Peyer's patch (tissue), 4 donors: ENCODE measurements around the gene TICRR. TPM values are rescaled to one million over a fixed set of nuclear protein-coding genes. Genes with fewer than 3 reads are reported as not detected.

Source experiments
- DNase-seq, 3 donors: peaks; one replicate each; pipeline ENCODE4 v3.0.0-alpha.2; 2017 to 2019
- H3K27ac ChIP-seq, 4 donors: fragments of 200-600 bp; sonication (generic); one replicate each; pipeline ENCODE4 v1.5.1; 2016 to 2019
- H3K27me3 ChIP-seq, 2 donors: fragments of 200-600 bp; sonication (generic); one replicate each; pipeline ENCODE4 v1.5.1; 2019
- H3K36me3 ChIP-seq, 3 donors: fragments of 200-600 bp; sonication (generic); one replicate each; pipeline ENCODE4 v1.5.1; 2016 to 2019
- H3K4me1 ChIP-seq, 4 donors: fragments of 200-600 bp; sonication (generic); one replicate each; pipeline ENCODE4 v1.5.1; 2016 to 2019
- H3K4me3 ChIP-seq, 4 donors: fragments of 200-600 bp; sonication (generic); 1 replicate in 3 of 4; 2 replicates in 1 of 4; pipeline ENCODE4 v1.5.1; 2016 to 2019; ENCODE audit warnings: mild to moderate bottlenecking in 1 of 4
- H3K9me3 ChIP-seq, 4 donors: fragments of 200-600 bp; sonication (generic); one replicate each; pipeline ENCODE4 v1.5.1; 2016 to 2019; ENCODE audit warnings: mild to moderate bottlenecking in 1 of 4
- CTCF ChIP-seq, 6 experiments: fragments of 450-650 bp in 4 of 6; fragments of 200-600 bp in 2 of 6; sonication (generic) in 1 of 6; IDR thresholded peaks; one replicate each; pipeline ENCODE4 v1.5.1; 2017 to 2019; ENCODE audit warnings: antibody characterized with exemption in 6 of 6, mild to moderate bottlenecking in 3 of 6, moderate library complexity in 1 of 6
- POLR2A ChIP-seq, 2 donors: fragments of 450-650 bp; IDR thresholded peaks; one replicate each; pipeline ENCODE4 v1.5.1; 2017; ENCODE audit warnings: antibody characterized with exemption in 2 of 2, mild to moderate bottlenecking in 2 of 2, moderate library complexity in 2 of 2
- total RNA-seq, 4 donors: library from RNA; depleted of rRNA; stranded (reverse); fragments of >200 nt; gene quantifications; one replicate each; pipeline ENCODE4 v1.1.0, GENCODE V29; 2016

The TICRR gene
- total RNA-seq, 4 donors from 2014 or later: 2.3 to 8.3 (median 3.2) TPM

DNA sequence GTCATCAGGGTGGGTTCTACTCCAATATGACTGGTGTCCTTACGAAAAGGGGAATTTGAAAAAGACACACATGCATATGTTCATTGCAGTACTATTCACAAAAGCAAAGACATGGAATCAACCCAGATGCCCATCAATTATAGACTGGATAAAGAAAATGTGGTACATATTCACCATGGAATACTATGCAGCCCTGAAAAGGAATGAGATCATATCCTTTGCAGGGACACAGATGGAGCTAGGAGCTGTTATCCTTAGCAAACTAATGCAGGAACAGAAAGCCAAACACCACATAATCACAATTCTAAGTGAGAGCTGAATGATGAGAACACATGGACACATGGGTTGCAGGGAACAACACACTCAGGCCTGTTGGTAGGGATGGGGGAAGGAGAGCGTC, 24.8 kb upstream of the TICRR start:
- Histone ChIP-seq H3K27ac (no peak overlapping the region), H3K4me3 (no peak overlapping the region), H3K9me3 (no peaks in the 10 kb centered on the region), H3K27me3 (no peaks in the 10 kb centered on the region), H3K36me3 (no peaks in the 10 kb centered on the region), H3K4me1 (no peaks in the 10 kb centered on the region)
- no peak for TF ChIP-seq CTCF (IDR thresholded peaks at IDR 0.05)
- no peak for TF ChIP-seq POLR2A (IDR thresholded peaks at IDR 0.05)
- no peak for DNase-seq

DNA sequence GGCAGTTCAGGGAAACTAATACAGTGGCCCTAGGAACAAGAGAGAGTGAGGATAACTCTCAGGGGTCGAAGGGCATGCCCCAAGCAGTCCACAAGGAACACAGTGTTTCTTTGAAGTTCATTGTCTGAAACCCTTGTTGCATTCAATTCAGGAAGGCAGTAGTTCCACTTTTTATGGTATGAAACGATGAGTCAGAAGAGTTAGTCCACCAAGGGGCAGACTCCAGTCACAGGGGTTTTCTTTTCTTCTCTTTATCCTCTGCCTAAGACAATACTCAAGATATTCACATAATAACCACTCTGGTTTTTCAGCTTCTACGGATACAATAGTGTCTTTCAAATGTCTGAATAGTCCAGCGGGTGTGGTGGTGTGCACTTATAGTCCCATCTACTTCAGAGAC, 23.7 kb upstream of the TICRR start:
- H3K4me1 ChIP-seq: no peaks in the 10 kb centered on the region
- no peak overlapping the region for H3K27ac ChIP-seq
- H3K4me3 ChIP-seq: no peak overlapping the region
- DNase-seq: no peak
- H3K9me3 ChIP-seq: no peaks in the 10 kb centered on the region
- no peaks in the 10 kb centered on the region for H3K36me3 ChIP-seq
- no peak for TF ChIP-seq POLR2A (IDR thresholded peaks at IDR 0.05)
- TF ChIP-seq CTCF (IDR thresholded peaks at IDR 0.05): no peak
- no peaks in the 10 kb centered on the region for H3K27me3 ChIP-seq

DNA sequence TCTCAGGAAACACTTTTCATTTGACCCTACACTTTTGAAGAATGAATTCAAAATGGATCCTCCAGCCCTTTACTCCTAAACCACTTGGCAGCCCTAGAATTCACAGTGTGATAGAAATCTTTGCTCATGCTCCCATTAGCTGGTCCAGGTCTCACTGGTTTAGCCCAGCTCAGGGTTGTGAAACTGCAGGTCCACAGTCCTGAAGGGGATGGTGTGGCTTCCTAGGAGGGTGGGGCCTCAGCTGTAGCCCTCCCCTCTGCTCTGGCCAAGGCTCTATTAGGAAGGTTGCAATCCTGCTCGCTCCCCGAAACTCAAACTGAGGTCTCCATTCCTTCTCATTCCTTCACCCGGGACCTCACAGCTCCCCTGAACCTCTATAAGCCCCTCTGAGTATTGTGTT, 21.6 kb upstream of the TICRR start:
- no peaks in the 10 kb centered on the region for H3K27me3 ChIP-seq
- no peak for DNase-seq
- no peaks in the 10 kb centered on the region for H3K36me3 ChIP-seq
- H3K27ac ChIP-seq: no peak overlapping the region
- no peaks in the 10 kb centered on the region for H3K4me1 ChIP-seq
- TF ChIP-seq POLR2A (IDR thresholded peaks at IDR 0.05) (no peak), CTCF (IDR thresholded peaks at IDR 0.05) (no peak)
- H3K4me3 ChIP-seq: no peak overlapping the region
- H3K9me3 ChIP-seq: no peaks in the 10 kb centered on the region

DNA sequence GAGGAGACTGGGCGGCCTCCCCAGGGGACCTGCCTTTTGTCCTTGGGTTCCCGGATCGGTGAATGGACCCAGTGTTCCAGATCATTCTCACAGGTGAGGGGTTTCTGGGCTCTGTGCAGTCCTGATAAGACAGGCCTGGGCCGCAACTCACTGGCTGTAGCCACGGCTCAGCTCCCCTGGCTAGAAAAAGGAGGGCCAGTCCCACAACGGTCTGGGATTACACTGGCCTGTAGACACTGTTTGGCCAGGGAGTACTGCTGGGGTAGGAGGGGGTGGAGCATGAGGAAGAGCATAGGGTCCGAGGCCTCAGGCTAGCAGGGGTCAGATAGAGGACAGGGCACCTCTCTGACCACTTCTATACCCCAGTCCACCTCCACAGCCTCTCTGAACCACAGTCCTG, 21.0 kb upstream of the TICRR start:
- TF ChIP-seq CTCF (IDR thresholded peaks at IDR 0.05) (no peak), POLR2A (IDR thresholded peaks at IDR 0.05) (no peak)
- H3K4me1 ChIP-seq: no peaks in the 10 kb centered on the region
- no peak overlapping the region for H3K27ac ChIP-seq
- no peaks in the 10 kb centered on the region for H3K27me3 ChIP-seq
- no peaks in the 10 kb centered on the region for H3K9me3 ChIP-seq
- H3K36me3 ChIP-seq: no peaks in the 10 kb centered on the region
- no peak overlapping the region for H3K4me3 ChIP-seq
- DNase-seq: no peak

DNA sequence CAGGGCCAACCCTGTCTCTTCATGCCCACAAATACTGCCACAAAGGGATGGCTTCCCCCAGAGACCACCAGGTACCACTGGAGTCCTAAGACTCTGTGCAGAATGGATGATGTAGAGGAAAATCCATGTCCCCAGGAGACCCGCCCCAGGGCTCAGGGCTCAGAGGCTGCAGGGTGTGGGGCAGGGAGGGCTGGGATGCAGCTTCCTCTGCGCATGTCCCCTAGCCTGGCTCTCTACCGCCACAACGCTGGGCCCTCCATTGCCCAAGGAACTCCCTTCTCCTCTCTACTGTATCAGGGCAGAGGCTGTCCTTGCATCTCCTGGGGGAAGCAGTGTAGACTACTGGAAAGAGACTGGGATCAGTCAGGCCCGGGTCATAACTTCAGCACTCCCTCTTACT, 19.5 kb upstream of the TICRR start:
- Histone ChIP-seq H3K4me1 (no peaks in the 10 kb centered on the region), H3K4me3 (no peak overlapping the region), H3K36me3 (no peaks in the 10 kb centered on the region), H3K27ac (no peak overlapping the region), H3K27me3 (no peaks in the 10 kb centered on the region), H3K9me3 (no peaks in the 10 kb centered on the region)
- DNase-seq: no peak
- TF ChIP-seq CTCF (IDR thresholded peaks at IDR 0.05): no peak
- TF ChIP-seq POLR2A (IDR thresholded peaks at IDR 0.05): no peak
